ENCODE measurements around the gene GRK2. TPM values are rescaled to one million over a fixed set of nuclear protein-coding genes. Genes with fewer than 3 reads are reported as not detected.

The GRK2 gene
- total and polyA plus RNA-seq, 2 of the 13 experiments (the other 11 are each of a cell fraction or from before 2014, with no cell fraction given), result 31.3 to 42.4 TPM

GRCh38 chr11:67288198-67288451, 21.9 kb downstream of the GRK2 start (continued):
- TF ChIP-seq ZC3H4 (CRISPR knock-in tag; IDR thresholded peaks at IDR 0.05; ENCODE audit: borderline replicate concordance) (peak; percentile 30; the same call in 1 of the 2 replicates), SSRP1 (CRISPR knock-in tag; IDR thresholded peaks at IDR 0.05) (no peak), ZNF788 (CRISPR knock-in tag; IDR thresholded peaks at IDR 0.05; ENCODE audit: borderline replicate concordance) (no peak), ZNF580 (CRISPR knock-in tag; IDR thresholded peaks at IDR 0.05; ENCODE audit: borderline replicate concordance, low read depth) (no peak), ZNF451 (CRISPR knock-in tag; IDR thresholded peaks at IDR 0.05) (0 out of 2 replicates have a peak, but pooled peaks have one; percentile 30), DR1 (CRISPR knock-in tag; IDR thresholded peaks at IDR 0.05) (no peak), TSC22D2 (CRISPR knock-in tag; IDR thresholded peaks at IDR 0.05; ENCODE audit: borderline replicate concordance) (no peak), GATAD2A (CRISPR knock-in tag; IDR thresholded peaks at IDR 0.05) (no peak), ARHGAP35 (CRISPR knock-in tag; IDR thresholded peaks at IDR 0.05; ENCODE audit: borderline replicate concordance) (no peak), NAIF1 (CRISPR knock-in tag; IDR thresholded peaks at IDR 0.05; ENCODE audit: borderline replicate concordance) (no peak), ONECUT2 (CRISPR knock-in tag; IDR thresholded peaks at IDR 0.05) (no peak), SIN3B (IDR thresholded peaks at IDR 0.05; ENCODE audit: low read length) (no peak), ZNF383 (CRISPR knock-in tag; IDR thresholded peaks at IDR 0.05; ENCODE audit: borderline replicate concordance) (peak; percentile 1; the same call in 1 of the 2 replicates), ZNF564 (CRISPR knock-in tag; IDR thresholded peaks at IDR 0.05) (peak; percentile 23; the same call in 1 of the 2 replicates), FOXP1 (IDR thresholded peaks at IDR 0.05) (no peak), FOXP1 (CRISPR knock-in tag; IDR thresholded peaks at IDR 0.05) (no peak), YEATS4 (CRISPR knock-in tag; IDR thresholded peaks at IDR 0.05; ENCODE audit: borderline replicate concordance) (no peak), ZSCAN20 (CRISPR knock-in tag; IDR thresholded peaks at IDR 0.05; ENCODE audit: borderline replicate concordance) (no peak), BRF2 (CRISPR knock-in tag; IDR thresholded peaks at IDR 0.05) (no peak), SPEN (CRISPR knock-in tag; IDR thresholded peaks at IDR 0.05; ENCODE audit: low read depth) (no peak), WIZ (CRISPR knock-in tag; IDR thresholded peaks at IDR 0.05) (no peak; the same call in 1 of the 2 replicates), ATAD3A (CRISPR knock-in tag; IDR thresholded peaks at IDR 0.05) (no peak), ZNF484 (CRISPR knock-in tag; IDR thresholded peaks at IDR 0.05; ENCODE audit: borderline replicate concordance, low read depth) (no peak), ELF1 (CRISPR knock-in tag; IDR thresholded peaks at IDR 0.05) (no peak), RBM39 (IDR thresholded peaks at IDR 0.05; ENCODE audit: low read depth, low read length, poor library complexity, severe bottlenecking) (no peak), ZNF570 (CRISPR knock-in tag; IDR thresholded peaks at IDR 0.05; ENCODE audit: borderline replicate concordance) (no peak), IRF1 (CRISPR knock-in tag; IDR thresholded peaks at IDR 0.05; ENCODE audit: low read depth) (no peak), ZBTB21 (CRISPR knock-in tag; IDR thresholded peaks at IDR 0.05) (no peak), MED13 (CRISPR knock-in tag; IDR thresholded peaks at IDR 0.05) (no peak), EED (CRISPR knock-in tag; IDR thresholded peaks at IDR 0.05) (peak; percentile 11; the same call in 1 of the 2 replicates), JUN (CRISPR knock-in tag; IDR thresholded peaks at IDR 0.05) (no peak)
- TF ChIP-seq, protein P1, sequence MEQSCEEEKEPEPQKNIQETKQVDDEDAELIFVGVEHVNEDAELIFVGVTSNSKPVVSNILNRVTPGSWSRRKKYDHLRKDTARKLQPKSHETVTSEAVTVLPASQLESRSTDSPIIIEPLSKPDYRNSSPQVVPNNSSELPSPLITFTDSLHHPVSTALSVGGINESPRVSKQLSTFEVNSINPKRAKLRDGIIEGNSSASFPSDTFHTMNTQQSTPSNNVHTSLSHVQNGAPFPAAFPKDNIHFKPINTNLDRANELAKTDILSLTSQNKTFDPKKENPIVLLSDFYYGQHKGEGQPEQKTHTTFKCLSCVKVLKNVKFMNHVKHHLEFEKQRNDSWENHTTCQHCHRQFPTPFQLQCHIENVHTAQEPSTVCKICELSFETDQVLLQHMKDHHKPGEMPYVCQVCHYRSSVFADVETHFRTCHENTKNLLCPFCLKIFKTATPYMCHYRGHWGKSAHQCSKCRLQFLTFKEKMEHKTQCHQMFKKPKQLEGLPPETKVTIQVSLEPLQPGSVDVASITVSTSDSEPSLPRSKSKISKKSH (CRISPR knock-in tag; IDR thresholded peaks at IDR 0.05; ENCODE audit: borderline replicate concordance), result no peak

Measured in HepG2 (cell line).